ENCODE results near the gene GOLT1A. TPM values are rescaled to one million over a fixed set of nuclear protein-coding genes. Genes with fewer than 3 reads are reported as not detected.

Gene GOLT1A
- total and polyA plus RNA-seq, 7 donors: 9.6 to 12.5 (median 12.0) TPM; not detected in 4

GRCh38 chr1:204230211-204230610 is 16.4 kb upstream of the GOLT1A start:
- H3K27me3 ChIP-seq: no peaks in the 10 kb centered on the region
- H3K36me3 ChIP-seq: no peaks in the 10 kb centered on the region
- H3K4me3 ChIP-seq: no peak overlapping the region
- intact Hi-C loops (cut with DNase I): no loop called here
- DNase-seq: no peak
- H3K27ac ChIP-seq: no peak overlapping the region
- TF ChIP-seq POLR2A (IDR thresholded peaks at IDR 0.05): no peak
- no peak for TF ChIP-seq CTCF (IDR thresholded peaks at IDR 0.05)
- TF ChIP-seq EP300 (IDR thresholded peaks at IDR 0.05): no peak
- no peak for TF ChIP-seq POLR2AphosphoS5 (IDR thresholded peaks at IDR 0.05)
- H3K4me1 ChIP-seq: no peaks in the 10 kb centered on the region
- no peaks in the 10 kb centered on the region for H3K9me3 ChIP-seq
- WGBS, 2 donors: 92 to 95% methylated on average over 14 of the region's 14 CpGs

GRCh38 chr1:204228896-204229295 is 15.1 kb upstream of the GOLT1A start:
- no peaks in the 10 kb centered on the region for H3K27me3 ChIP-seq
- 96 to 97% methylated on average over 13 of the region's 13 CpGs for WGBS, 2 donors
- intact Hi-C loops (cut with DNase I): no loop called here
- no peaks in the 10 kb centered on the region for H3K36me3 ChIP-seq
- no peaks in the 10 kb centered on the region for H3K4me1 ChIP-seq
- no peaks in the 10 kb centered on the region for H3K9me3 ChIP-seq
- no peak overlapping the region for H3K4me3 ChIP-seq
- H3K27ac ChIP-seq: no peak overlapping the region
- no peak for TF ChIP-seq POLR2A (IDR thresholded peaks at IDR 0.05)
- no peak for TF ChIP-seq POLR2AphosphoS5 (IDR thresholded peaks at IDR 0.05)
- TF ChIP-seq EP300 (IDR thresholded peaks at IDR 0.05): no peak
- no peak for TF ChIP-seq CTCF (IDR thresholded peaks at IDR 0.05)
- no peak for DNase-seq

- whole genome bisulfite sequencing, 2 donors: 79 to 86% methylated on average over 20 of the region's 20 CpGs
- no peak for DNase-seq
- intact Hi-C loops (cut with DNase I): no loop called here
- H3K4me1 ChIP-seq: no peaks in the 10 kb centered on the region
- H3K9me3 ChIP-seq: no peaks in the 10 kb centered on the region
- H3K27me3 ChIP-seq: no peaks in the 10 kb centered on the region
- H3K4me3 ChIP-seq: no peak overlapping the region
- no peak overlapping the region for H3K27ac ChIP-seq
- TF ChIP-seq CTCF (IDR thresholded peaks at IDR 0.05) (no peak), POLR2AphosphoS5 (IDR thresholded peaks at IDR 0.05) (no peak), POLR2A (IDR thresholded peaks at IDR 0.05) (no peak), EP300 (IDR thresholded peaks at IDR 0.05) (no peak)
- H3K36me3 ChIP-seq: no peaks in the 10 kb centered on the region
Measured at GRCh38 chr1:204227996-204228785, 14.4 kb upstream of the GOLT1A start.

GRCh38 chr1:204227351-204227750 is 13.6 kb upstream of the GOLT1A start:
- Histone ChIP-seq H3K27me3 (no peaks in the 10 kb centered on the region), H3K9me3 (no peaks in the 10 kb centered on the region), H3K4me3 (no peak overlapping the region), H3K4me1 (no peaks in the 10 kb centered on the region), H3K27ac (no peak overlapping the region), H3K36me3 (no peaks in the 10 kb centered on the region)
- 93 to 96% methylated on average over 2 of the region's 2 CpGs for WGBS, 2 donors
- no peak for DNase-seq
- TF ChIP-seq POLR2A (IDR thresholded peaks at IDR 0.05): no peak
- no peak for TF ChIP-seq CTCF (IDR thresholded peaks at IDR 0.05)
- no peak for TF ChIP-seq POLR2AphosphoS5 (IDR thresholded peaks at IDR 0.05)
- no peak for TF ChIP-seq EP300 (IDR thresholded peaks at IDR 0.05)
- intact Hi-C loops (cut with DNase I): no loop called here
